AML-193 (cell line): Measurements from ENCODE around the gene PPIAL4G.
"Not testable (repeated sequence)": the region's sequence is repeated elsewhere in the genome, so short reads cannot be mapped to it uniquely, and the experiment has no call there.

Experiments
- DNase-seq, 2 experiments: peaks; one replicate each; lab custom pipeline; 2025; lab: John Stamatoyannopoulos, UW

Gene PPIAL4G

DNA sequence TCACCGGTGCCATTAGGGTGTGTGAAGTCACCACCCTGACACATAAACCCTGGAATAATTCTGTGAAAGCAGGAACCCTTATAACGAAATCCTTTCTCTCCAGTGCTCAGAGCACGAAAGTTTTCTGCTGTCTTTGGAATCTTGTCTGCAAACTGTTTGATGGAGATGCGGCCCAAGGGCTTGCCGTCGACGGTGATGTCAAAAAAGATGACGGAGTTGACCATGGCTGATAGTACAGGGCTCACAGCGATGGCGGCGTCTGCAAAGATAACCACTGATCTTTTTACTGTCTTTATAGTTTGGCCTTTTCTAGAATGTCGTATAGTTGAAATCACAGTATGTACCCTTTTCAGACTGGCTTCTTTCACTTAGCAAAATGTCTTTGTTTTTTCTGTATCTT lies at the start of gene PPIAL4G:
Gene PPIAL4G, minus strand, starts transcription at position 274 of the 400 bp plus-strand sequence. Its CDS starts 50 bp downstream, at position 224.
- not testable (repeated sequence) for DNase-seq

DNA sequence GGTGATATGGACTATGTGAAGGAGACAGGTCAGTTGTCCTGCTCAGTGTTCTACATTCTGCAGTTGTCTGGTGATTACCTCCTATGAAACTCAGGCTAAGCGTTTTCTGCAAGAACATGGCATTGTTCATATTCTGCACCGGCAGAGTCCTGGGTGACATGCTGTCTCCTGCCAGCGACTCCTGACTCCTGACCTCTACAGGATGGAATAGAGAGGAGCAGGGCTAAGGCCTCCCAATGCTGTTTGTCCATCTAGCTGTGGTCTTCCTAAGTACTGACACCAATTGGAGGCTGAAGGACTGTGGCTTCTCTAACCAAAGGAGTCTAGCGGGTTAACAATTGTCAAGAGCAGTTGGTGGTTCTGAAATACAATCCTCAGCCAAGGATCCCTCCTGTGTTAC lies 49.1 kb upstream of the PPIAL4G start:
- DNase-seq: not testable (repeated sequence)

DNA sequence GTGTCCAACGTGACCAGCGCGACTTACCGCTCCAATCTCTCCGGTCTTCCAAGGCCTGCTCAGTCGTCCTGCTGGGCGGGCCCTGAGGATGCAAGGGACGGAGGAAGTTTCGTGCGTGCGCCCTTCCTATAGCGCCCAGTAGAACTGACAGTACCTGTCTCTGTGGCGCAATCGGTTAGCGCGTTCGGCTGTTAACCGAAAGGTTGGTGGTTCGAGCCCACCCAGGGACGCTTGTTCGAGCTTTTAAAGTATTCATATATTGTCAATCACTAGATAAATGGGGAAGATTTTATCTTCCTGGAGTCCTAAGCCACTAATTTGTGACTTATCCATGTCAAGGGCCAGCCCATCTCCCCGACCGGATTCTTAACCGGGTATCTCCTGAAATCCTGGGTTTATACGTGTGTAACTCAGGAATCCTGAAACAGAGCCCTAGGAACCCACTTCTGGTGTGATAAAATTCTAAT lies 46.0 kb upstream of the PPIAL4G start:
- DNase-seq: not testable (repeated sequence)

DNA sequence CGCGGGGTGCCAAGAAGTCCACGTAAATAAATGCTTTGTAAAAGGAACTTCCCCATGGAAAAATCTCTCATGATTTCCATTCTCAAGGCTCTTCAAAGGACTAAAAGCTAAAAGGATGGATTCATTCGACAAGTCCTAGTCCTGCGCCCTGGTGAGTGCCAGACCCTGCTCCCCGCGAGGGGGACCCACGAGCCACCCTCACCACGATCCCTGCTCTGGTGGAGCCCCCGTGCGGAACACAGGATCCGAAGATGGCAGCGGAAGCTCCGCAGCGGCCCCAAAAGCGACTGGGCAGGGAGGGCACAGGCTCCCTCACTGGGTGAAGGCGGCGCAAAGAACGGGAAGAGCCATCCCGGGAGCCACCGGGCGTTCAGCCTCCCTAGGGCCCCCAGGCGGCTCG lies 45.5 kb upstream of the PPIAL4G start:
- not testable (repeated sequence) for DNase-seq

DNA sequence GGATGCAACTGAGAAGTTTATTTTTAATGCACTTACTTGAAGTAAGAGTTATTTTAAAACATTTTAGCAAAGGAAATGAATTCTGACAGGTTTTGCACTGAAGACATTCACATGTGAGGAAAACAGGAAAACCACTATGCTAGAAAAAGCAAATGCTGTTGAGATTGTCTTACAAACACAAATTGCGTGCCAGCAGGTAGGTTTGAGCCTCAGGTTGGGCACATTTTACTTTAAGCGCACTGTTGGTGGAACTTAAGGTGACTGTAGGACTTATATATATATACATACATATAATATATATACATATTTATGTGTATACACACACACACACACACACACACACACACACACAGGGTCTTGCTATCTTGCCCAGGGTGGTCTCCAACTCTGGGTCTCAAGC lies 43.5 kb upstream of the PPIAL4G start:
- not testable (repeated sequence) for DNase-seq

DNA sequence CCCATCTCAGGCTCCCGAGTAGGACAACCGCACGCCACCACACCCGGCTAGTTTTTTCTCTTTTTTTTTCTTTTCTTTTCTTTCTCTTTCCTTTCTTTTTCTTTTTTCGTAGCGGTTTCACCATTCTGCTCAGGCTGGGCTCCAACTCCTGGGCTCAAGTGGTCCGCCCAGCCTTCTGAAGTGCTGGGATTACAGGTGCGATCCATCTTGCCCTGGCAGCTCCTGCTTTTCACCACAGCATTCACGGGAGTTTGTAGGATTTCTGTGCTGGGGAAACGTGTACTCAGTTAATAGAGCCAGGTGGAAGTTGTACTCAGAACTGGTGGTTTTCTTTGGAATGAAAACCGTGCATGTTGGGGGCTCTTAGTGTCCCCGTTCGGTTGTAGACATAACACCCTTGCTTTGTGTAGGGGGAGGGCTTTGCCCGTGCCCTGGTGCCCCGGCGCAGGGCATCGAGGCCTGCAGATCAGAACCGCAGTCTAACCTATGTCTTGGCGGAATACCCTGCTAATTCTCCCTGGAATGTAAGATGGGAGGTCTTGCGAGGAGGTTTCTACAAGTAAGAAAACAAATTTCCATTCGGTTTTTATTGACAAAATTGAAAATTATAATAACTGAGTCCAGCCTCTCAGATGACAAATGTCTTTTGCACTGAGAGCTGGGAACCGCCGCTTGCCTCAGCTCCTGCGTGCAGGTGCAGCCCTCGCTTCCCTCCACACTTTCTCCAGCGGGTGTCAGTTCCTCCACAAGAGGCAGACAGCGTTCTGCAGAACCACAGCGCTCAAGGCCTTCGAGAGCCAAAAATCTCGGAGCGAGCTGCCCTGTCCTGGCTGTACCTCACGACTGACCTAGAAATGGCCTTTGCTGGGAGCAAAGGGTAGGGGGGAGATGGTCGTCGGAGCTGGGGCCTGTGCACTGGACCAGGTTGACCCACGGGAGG lies 40.4 kb upstream of the PPIAL4G start:
- not testable (repeated sequence) for DNase-seq

DNA sequence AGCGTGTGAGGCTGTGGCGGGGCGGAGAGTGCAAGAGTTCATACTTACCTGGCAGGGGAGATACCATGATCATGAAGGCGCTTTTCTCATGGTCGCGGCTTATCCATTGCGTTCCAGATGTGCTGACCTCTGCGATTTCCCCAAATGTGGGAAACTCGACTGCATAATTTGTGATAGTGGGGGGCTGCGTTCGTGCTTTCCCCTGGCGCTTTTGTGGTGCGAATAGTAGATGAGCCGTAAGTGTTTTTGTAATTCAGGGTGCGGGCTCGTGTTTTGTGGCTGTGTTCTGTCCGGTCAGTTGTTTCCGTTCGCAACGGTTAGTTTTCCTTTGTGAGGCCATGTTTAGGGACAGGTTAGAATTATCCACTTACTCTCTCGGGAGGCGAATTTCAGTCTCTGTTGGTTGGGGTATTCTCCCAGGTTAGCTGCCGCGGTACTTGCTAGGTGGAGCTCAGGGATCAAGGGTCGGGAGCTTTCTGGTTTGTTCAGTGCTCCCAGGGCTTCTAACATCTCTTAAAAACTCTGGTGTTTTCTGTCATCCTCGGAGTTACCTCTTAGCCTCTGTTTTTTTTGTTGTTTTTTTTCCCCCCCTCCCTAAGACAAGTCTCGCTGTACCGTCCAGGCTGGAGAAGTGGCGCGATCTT lies 39.6 kb upstream of the PPIAL4G start:
- DNase-seq: not testable (repeated sequence)

DNA sequence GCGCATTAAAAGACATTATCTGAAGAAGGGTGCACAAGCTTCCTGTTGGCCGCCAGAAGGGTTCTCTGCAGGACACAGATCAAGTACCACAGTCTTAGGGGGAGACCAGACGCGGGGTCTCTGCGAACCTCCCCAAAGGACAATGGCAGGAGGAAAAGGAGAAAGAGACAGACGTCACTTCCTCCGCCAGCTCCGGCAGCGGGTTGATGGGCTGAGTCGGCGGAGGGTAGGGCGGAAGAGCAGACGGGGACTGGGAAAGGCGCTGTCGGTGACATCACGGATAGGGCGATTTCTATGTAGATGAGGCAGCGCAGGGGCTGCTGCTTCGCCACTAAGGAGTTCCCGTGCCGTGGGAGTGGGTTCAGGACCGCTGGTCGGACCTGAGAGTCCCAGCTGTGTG lies 39.0 kb upstream of the PPIAL4G start:
- not testable (repeated sequence) for DNase-seq

DNA sequence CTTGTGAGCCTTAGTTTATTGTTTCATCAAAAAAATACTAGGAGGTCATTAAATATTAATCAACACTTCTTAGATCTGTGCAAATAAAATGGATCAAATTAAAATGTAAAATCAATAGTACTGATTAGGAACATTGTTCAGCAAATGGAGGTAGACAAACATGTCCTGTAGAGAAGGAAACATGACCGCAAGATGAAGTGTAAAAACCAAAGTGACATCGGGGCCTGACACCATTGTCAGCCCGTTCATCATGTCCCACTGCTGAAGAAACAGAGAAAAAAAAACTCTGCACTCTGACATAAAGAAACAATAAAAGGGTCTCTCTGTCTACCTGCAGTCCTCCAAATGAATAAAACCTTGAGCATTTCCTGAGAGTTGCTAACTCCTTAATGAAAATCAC lies 31.2 kb upstream of the PPIAL4G start:
- DNase-seq: not testable (repeated sequence)

DNA sequence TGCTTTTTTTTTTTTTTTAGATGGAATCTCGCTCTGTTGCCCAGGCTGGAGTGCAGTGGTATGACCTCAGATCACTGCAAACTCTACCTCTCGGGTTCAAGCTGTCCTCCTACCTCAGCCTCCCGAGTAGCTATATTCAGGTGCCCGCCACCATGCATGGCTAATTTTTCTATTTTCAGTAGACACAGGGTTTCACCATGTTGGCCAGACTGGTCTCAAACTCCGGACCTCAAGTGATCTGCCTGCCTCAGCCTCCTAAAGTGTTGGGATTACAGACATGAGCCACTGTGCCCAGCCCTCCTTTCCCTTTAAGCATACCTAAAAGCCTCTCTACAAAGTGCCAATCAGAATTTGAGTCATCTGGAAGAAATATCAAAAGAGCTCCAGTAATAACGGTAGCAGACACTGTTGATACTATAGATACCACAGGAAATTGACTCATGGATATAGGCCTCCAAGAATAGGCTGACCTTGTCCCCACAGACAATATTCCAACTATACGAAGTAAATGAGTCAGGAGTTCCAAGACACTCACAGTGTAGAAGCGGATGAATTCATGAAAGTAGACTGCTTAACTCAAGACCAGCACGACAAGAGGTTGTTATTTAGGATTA lies 29.6 kb upstream of the PPIAL4G start:
- not testable (repeated sequence) for DNase-seq

DNA sequence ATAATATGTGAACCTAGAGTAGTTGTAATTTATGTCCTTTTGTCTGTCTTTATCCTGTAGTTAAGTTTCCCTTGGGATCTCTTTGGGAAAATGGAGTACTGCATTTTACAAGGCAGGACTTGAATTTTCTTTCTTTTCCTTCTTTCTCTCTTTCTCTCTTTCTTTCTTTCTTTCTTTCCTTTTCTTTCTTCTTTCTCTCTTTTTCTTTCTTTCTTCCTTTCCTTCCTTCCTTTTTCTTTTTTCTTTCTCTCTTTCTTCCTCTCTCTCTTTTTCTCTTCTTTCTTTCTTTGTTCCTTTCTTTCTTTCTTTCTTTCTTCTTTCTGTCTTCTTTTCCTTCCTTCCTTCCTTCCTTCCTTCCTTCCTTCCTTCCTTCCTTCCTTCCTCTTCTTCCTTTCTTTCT lies 10.8 kb upstream of the PPIAL4G start:
- not testable (repeated sequence) for DNase-seq

DNA sequence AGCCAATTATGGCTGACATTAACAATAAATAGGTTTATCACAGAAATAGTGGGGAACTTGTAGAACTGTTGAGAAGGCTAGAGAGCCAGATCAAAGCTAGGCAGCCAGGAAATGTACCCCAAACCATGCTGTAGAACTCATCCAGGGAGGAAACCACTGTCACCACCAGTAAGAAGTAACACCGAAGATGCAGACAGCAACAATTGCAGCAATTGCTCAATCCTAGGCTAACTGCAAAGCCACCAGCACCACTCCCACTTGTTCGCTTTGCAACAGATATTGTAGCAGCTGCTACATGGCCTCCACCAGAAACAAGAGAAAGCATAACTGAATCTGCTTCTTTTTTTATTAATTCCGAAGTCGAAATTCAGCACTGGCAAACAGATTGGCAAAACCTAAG lies 2.0 kb downstream of the PPIAL4G start:
- DNase-seq: not testable (repeated sequence)

DNA sequence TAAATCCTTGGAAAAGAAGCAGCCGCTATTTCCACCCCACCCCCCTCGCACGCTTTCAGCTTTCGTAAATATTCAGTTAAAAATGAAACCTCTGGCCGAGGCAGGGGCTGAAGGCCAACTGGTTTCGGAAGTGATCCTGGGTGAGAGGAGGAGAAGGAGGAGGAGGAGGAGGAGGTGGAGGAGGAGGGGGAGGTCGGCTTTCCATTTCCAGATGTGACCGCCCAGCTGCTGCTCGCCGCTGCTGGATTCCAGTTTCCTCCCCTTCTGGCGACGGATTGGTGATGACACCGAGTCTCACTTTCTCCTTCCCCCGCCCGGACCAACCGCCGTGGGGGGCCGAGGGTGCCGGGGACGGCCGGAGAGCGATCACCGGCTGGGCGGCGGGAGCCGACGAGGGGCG lies 23.4 kb downstream of the PPIAL4G start:
- DNase-seq: not testable (repeated sequence)

DNA sequence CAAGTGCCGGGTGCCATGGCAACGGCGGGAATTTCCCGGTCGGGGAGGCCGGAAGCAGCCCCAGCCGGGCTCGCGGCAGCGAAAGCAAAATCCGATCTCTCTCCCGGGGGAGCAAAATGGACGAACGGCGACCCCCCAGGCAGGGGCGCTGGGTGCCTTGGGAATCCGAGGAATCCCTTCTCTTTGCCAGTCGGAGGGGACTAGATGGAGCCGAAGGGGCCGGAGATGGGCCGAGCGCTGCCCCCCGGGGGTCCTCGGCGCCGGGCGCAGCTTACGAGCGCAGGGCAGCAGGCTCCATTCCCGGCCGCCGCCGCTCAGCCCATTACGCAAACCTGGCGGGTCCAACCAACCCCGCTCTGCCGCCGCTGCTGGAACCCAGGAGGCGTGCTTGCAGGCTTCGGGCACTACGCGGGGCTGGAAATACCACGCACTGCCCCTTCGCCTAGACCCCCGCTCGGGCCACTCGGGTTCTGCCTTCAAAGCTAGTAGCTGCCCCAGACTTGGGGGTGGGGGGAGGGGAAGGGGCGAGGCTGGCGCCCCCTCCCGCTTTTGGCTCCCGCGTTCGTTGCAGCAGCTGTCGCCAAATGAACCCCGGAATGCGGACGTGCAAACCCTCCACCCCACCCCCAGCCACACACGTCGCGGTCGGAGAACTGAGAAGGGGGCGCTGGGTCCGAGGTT lies 24.1 kb downstream of the PPIAL4G start:
- DNase-seq: not testable (repeated sequence)

DNA sequence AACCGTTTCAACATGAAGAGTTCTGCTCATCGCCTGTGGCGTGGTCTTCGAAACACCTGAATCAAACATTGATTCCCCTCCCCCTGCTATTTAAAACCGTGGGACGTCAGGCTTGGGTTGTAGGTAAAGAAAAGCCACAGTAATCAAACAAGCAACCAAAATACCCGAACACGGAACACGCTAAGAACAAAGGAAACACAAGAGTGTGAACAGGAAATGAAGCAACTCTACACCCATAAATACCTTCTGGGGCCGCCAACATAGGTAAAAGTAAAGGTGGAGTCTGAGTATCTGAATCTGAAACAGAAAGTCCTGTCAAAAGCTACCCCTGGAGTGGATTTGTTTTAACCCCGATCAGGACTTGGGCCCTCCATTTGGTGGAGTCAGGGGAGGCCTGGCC lies 24.7 kb downstream of the PPIAL4G start:
- not testable (repeated sequence) for DNase-seq

DNA sequence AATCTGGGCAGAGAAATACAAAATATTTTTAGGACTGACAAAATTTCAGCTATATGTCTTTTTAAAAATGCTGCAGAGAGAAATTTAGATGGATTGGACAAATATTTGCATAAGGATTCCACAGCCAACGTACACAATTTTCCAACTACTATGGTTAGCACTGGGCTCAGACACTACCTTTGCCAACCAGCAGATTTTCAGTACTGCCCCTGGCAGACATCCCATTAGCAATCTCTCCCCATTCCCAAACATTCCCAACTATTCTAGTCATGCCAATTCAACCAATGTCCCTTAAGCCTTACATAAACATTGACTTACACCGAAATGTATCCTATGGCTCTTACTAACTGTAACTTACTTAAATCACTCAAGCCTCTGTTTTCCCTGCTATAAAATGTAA lies 30.3 kb downstream of the PPIAL4G start:
- DNase-seq: not testable (repeated sequence)

DNA sequence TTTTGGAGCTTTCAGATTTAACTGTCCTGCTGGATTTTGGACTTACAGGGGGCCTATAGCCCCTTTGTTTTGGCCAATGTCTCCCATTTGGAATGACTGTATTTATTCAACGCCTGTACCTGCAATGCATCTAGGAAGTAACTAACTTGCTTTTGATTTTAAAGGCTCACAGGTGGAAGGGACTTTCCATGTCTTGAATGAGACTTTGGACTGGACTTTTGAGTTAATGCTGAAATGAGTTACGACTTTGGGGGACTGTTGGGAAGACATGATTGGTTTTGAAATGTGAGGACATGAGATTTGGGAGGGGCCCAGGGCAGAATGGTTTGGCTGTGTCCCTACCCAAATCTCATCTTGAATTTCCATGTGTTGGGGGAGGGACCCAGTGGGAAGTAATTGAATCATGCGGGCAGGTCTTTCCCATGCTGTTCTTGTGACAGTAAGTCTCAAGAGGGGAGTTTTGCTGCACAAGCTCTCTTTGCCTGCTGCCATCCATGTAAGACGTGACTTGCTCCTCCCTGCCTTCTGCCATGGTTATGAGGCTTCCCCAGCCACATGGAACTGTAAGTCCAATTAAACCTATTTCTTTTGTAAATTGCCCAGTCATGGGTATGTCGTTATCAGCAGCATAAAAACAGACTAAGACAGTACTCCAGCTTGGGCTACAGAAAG lies 43.3 kb downstream of the PPIAL4G start:
- not testable (repeated sequence) for DNase-seq

DNA sequence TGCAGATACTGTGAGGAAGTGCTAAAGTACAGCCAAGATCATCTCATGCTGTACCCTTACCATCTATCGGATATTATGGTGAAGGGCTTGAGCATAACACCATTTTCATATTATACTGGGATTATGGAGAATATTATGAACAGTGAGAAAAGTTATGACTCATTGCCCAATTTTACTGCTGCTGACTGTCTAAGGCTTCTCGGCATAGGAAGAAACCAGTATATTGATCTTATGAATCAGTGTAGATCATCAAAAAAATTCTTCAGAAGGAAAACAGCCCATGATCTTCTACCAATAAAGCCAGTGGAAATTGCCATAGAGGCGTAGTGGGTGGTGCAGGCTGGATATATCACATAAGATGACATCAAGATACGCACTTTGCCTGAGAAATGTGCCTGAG lies 47.7 kb downstream of the PPIAL4G start:
- DNase-seq: no peak

DNA sequence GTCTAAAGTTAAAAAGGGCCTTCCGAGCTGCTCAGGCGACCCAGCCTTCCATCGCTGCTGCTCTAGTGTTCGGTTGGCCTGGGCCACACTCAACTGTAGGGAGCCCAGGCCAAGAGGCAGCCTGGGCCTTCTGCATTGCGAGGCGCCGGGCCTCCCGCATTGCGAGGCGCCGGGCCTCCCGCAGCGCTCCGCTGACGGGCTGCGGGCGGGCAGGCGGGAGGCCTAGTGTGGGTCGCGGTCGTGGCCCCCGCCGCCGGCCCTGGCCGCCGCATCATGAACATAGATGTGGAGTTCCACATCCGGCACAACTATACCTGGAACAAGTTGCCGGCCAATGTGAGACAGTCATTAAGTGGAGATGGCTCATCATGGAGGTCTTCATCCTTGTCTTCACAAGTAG lies 48.3 kb downstream of the PPIAL4G start:
- no peak for DNase-seq

DNA sequence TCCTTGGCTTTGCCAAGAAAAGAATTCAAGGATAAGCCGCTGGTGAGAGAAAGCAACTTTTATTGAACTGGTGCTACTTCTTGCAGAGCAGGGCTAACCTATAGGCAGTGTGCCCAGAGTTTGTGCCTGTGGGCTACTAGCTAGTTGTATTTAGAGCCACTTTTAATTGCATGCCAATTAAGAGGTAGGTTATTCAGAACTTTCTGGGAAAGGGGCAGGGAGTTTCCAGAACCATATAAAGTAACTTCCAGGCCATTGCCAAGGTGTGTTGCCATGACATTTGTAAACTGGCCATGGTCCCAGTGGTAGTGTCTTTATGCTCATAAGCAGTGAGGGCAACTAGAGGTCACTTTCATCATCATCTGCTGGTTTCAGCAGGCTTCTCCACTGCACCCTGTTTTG lies 50.2 kb downstream of the PPIAL4G start:
- DNase-seq: not testable (repeated sequence)
